GM23248 (cell line): ENCODE measurements around the gene DGKE. TPM values are rescaled to one million over a fixed set of nuclear protein-coding genes. Genes with fewer than 3 reads are reported as not detected.

ENCODE experiments used
- DNase-seq: peaks from one replicate; pipeline ENCODE4 v3.0.0-alpha.2; 2015
- H2AFZ ChIP-seq: fragments of 200-600 bp; sonication (generic); 2 replicates; pipeline ENCODE4 v1.6.1; 2016; ENCODE audit warnings: antibody characterized with exemption
- H3F3A ChIP-seq: fragments of 200-600 bp; sonication (generic); 2 replicates; pipeline ENCODE4 v1.6.1; 2016; ENCODE audit warnings: mild to moderate bottlenecking, antibody characterized with exemption, mixed run types; ENCODE audit not compliant: insufficient read depth
- H3K27ac ChIP-seq: fragments of 200-600 bp; sonication (generic); 2 replicates; pipeline ENCODE4 v1.5.1; 2016; ENCODE audit warnings: mild to moderate bottlenecking
- H3K27me3 ChIP-seq: fragments of 200-600 bp; sonication (generic); replicated peaks from 2 replicates; pipeline ENCODE4 v1.6.1; 2016; ENCODE audit warnings: mild to moderate bottlenecking; ENCODE audit not compliant: insufficient read depth
- H3K36me3 ChIP-seq: fragments of 200-600 bp; sonication (generic); 2 replicates; pipeline ENCODE4 v1.6.1; 2016; ENCODE audit warnings: low read depth, mild to moderate bottlenecking
- H3K4me1 ChIP-seq: fragments of 200-600 bp; sonication (generic); 2 replicates; pipeline ENCODE4 v1.6.1; 2016; ENCODE audit warnings: mild to moderate bottlenecking; ENCODE audit not compliant: insufficient read depth
- H3K4me2 ChIP-seq: fragments of 200-600 bp; sonication (generic); one replicate; pipeline ENCODE4 v1.6.1; 2016; ENCODE audit warnings: mild to moderate bottlenecking; ENCODE audit not compliant: unreplicated experiment
- H3K4me3 ChIP-seq: fragments of 200-600 bp; sonication (generic); 2 replicates; pipeline ENCODE4 v1.5.1; 2016; ENCODE audit warnings: mild to moderate bottlenecking
- H3K79me2 ChIP-seq: fragments of 200-600 bp; sonication (generic); 2 replicates; pipeline ENCODE4 v1.6.1; 2016; ENCODE audit warnings: mild to moderate bottlenecking; ENCODE audit not compliant: insufficient read depth
- H3K9ac ChIP-seq: fragments of 200-600 bp; sonication (generic); 2 replicates; pipeline ENCODE4 v1.6.1; 2016; ENCODE audit warnings: mild to moderate bottlenecking
- H3K9me2 ChIP-seq: fragments of 200-600 bp; sonication (generic); 2 replicates; pipeline ENCODE4 v1.6.1; 2016; ENCODE audit warnings: mixed run types, mild to moderate bottlenecking, moderate library complexity; ENCODE audit not compliant: insufficient read depth
- H3K9me3 ChIP-seq: fragments of 200-600 bp; sonication (generic); one replicate; pipeline ENCODE4 v1.6.1; 2017; ENCODE audit warnings: low read depth
- H4K20me1 ChIP-seq: fragments of 200-600 bp; sonication (generic); 2 replicates; pipeline ENCODE4 v1.6.0; 2016; ENCODE audit not compliant: insufficient read depth
- EZH2 ChIP-seq: fragments of 200-600 bp; sonication (generic); IDR thresholded peaks from 2 replicates; pipeline ENCODE4 v1.6.1; 2018; ENCODE audit warnings: antibody characterized with exemption, mild to moderate bottlenecking; ENCODE audit not compliant: insufficient read depth, poor library complexity, severe bottlenecking
- EZH2phosphoT487 ChIP-seq: fragments of 200-600 bp; sonication (generic); IDR thresholded peaks from 2 replicates; pipeline ENCODE4 v1.6.1; 2018; ENCODE audit warnings: antibody characterized with exemption, moderate library complexity, mild to moderate bottlenecking, low read depth; ENCODE audit not compliant: insufficient read depth
- WGBS, 2 experiments: methylation state at CpG; one replicate each; pipeline ENCODE4 v1.1.6; 2015 to 2017; ENCODE audit warnings: low lambda C conversion rate in 2 of 2, low coverage in 1 of 2; ENCODE audit errors: missing lambda C conversion rate in 2 of 2; 5-methylcytosine and 5-hydroxymethylcytosine counted together
- in situ Hi-C: fragments of 300-500 bp; cut with MboI; formaldehyde crosslinking; loops from 2 replicates; pipeline ENCODE4 v1.15.0; 2020
- polyA plus RNA-seq: library from polyadenylated mRNA; unstranded; fragments of >200 nt; fragmentation: Nextera tagmentation; extraction: Ambion mirVana; gene quantifications from 2 replicates; pipeline ENCODE4 v1.2.1, GENCODE V29; 2016
- total RNA-seq: library from RNA; depleted of rRNA; stranded (reverse); fragments of >200 nt; shearing (Covaris generic); gene quantifications from 2 replicates; pipeline ENCODE4 v1.2.3, GENCODE V29; 2014

Gene DGKE
- total and polyA plus RNA-seq, 2 experiments from 2014 or later: 1.9 to 2.8 TPM

GRCh38 chr17:56899403-56899802 is 65.5 kb downstream of the DGKE start:
- peaks cover 32% of the 10 kb centered on the region; the same call in 1 of the 2 replicates for H3K36me3 ChIP-seq
- peaks cover 17% of the 10 kb centered on the region; the same call in 1 of the 2 replicates for H3K79me2 ChIP-seq
- H3K4me1 ChIP-seq: peaks cover 13% of the 10 kb centered on the region; the same call in 1 of the 2 replicates
- no peaks in the 10 kb centered on the region for H3K9me3 ChIP-seq
- no peak overlapping the region for H3K9ac ChIP-seq
- H3F3A ChIP-seq: peaks cover 4% of the 10 kb centered on the region; the same call in 1 of the 2 replicates
- H3K27me3 ChIP-seq: no peaks in the 10 kb centered on the region
- H3K27ac ChIP-seq: no peak overlapping the region
- TF ChIP-seq EZH2 (no peak), EZH2phosphoT487 (no peak)
- H3K4me2 ChIP-seq: no peak overlapping the region
- no peak for DNase-seq
- no peak overlapping the region for H3K4me3 ChIP-seq
- H2AFZ ChIP-seq: no peak overlapping the region
- WGBS, 2 experiments: 84 to 92% methylated on average over 7 of the region's 7 CpGs
- H4K20me1 ChIP-seq: no peaks in the 10 kb centered on the region
- no peaks in the 10 kb centered on the region for H3K9me2 ChIP-seq
- in situ Hi-C loops: no loop called here

DNA sequence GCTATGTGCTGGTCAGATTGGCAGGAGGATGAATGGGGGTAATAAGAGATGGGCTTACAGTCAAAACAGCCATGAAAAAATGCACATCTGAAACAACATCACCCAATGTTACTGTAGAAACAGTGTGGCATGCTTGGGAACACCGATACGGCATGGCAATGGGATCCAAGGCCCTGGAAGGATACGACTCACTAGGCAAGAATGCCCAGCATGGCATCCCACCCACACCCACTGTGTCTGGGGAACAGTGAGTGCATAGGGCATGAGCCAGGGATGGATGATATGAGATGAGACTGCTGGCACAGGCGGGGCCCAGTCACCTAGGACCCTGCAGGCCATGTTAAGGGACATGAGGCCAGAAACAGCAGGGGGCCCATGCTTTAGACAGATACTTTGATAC is 68.4 kb downstream of the DGKE start:
- in situ Hi-C loops: no loop called here
- Histone ChIP-seq H3K4me3 (no peak overlapping the region), H3K9me3 (no peaks in the 10 kb centered on the region), H3K9ac (0 out of 2 replicates have a peak overlapping the region, but pooled peaks have one; percentile 21), H2AFZ (no peak overlapping the region), H3K9me2 (no peaks in the 10 kb centered on the region), H3F3A (peaks cover 4% of the 10 kb centered on the region; the same call in 1 of the 2 replicates), H3K4me1 (peaks cover 13% of the 10 kb centered on the region; the same call in 1 of the 2 replicates), H3K4me2 (no peak overlapping the region), H3K27me3 (no peaks in the 10 kb centered on the region), H3K36me3 (peaks cover 42% of the 10 kb centered on the region), H3K79me2 (peaks cover 17% of the 10 kb centered on the region; the same call in 1 of the 2 replicates), H4K20me1 (no peaks in the 10 kb centered on the region), H3K27ac (peak overlapping the region; percentile 65)
- TF ChIP-seq EZH2: no peak
- no peak for TF ChIP-seq EZH2phosphoT487
- peak; percentile 84 for DNase-seq
- 50 to 64% methylated on average over 4 of the region's 4 CpGs for WGBS, 2 experiments

DNA sequence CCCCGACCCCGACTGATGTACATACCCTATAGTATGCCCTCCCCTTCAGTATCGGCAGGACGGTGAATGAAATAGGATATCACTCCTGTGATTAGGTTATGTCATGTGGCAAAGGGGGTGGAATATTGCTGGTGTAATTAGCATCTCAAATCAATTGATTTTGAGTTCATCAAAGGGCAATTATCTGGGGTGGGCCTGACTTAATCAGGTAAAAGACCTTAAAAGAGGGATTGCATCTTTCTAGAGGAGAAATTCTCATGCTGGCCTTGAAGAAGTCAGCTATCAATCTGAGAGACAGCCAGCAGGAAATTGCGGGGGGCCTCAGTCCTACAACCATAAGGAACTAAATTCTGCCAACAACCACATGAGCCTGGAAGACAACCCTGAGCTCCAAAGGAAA is 69.6 kb downstream of the DGKE start:
- Histone ChIP-seq H3K9ac (no peak overlapping the region), H4K20me1 (no peaks in the 10 kb centered on the region), H3K9me3 (no peaks in the 10 kb centered on the region), H3K27ac (no peak overlapping the region), H3K27me3 (no peaks in the 10 kb centered on the region), H3F3A (peaks cover 4% of the 10 kb centered on the region; the same call in 1 of the 2 replicates), H3K4me3 (no peak overlapping the region), H3K4me1 (peaks cover 13% of the 10 kb centered on the region; the same call in 1 of the 2 replicates), H2AFZ (no peak overlapping the region), H3K9me2 (no peaks in the 10 kb centered on the region), H3K36me3 (peaks cover 48% of the 10 kb centered on the region), H3K79me2 (peaks cover 20% of the 10 kb centered on the region), H3K4me2 (no peak overlapping the region)
- DNase-seq: no peak
- no peak for TF ChIP-seq EZH2phosphoT487
- TF ChIP-seq EZH2: no peak
- in situ Hi-C loops: no loop called here
- 98 to 99% methylated on average over 5 of the region's 5 CpGs for WGBS, 2 experiments

DNA sequence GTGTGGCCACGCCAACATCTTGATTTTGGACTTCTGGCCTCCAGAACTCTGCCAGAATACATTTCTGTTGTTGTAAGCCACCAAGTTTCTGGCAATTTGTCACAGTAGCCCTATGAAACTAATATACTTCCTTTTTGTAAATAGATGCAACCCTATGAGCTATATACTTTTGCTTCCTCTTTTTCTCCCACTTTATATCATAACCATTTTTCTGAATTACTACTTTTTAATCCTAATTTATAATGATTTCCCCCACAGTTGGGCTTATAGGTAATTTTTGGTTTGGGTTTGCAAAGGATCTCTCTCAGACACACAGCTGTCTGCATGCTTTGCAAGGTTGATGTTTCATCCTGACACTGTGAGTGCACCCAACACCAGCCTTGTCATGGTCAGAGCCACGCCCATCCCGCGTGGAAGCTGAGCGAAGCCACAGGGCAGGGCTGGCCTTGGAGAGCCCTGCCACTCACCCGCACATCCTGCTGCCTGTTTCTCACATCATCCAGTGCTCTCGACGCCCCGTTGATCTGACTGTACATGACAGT is 74.1 kb downstream of the DGKE start:
- H3K9me3 ChIP-seq: no peaks in the 10 kb centered on the region
- in situ Hi-C loops: no loop called here
- H3K27me3 ChIP-seq: no peaks in the 10 kb centered on the region
- peaks cover 9% of the 10 kb centered on the region for H3K4me1 ChIP-seq
- no peaks in the 10 kb centered on the region for H4K20me1 ChIP-seq
- H3K4me3 ChIP-seq: no peak overlapping the region
- H3K9me2 ChIP-seq: no peaks in the 10 kb centered on the region
- H3K4me2 ChIP-seq: no peak overlapping the region
- peaks cover 34% of the 10 kb centered on the region for H3K36me3 ChIP-seq
- H3K27ac ChIP-seq: no peak overlapping the region
- H3K9ac ChIP-seq: no peak overlapping the region
- H3K79me2 ChIP-seq: peaks cover 53% of the 10 kb centered on the region
- H3F3A ChIP-seq: no peaks in the 10 kb centered on the region; the same call in 1 of the 2 replicates
- WGBS, 2 experiments: 96 to 97% methylated on average over 9 of the region's 9 CpGs
- DNase-seq: no peak
- H2AFZ ChIP-seq: no peak overlapping the region
- TF ChIP-seq EZH2: no peak
- TF ChIP-seq EZH2phosphoT487: no peak
